GM19438 (cell line): Measurements from ENCODE around the gene PDLIM5.
"Not testable (repeated sequence)": the region's sequence is repeated elsewhere in the genome, so short reads cannot be mapped to it uniquely, and the experiment has no call there.

ENCODE experiments used
- ATAC-seq: cut with Tn5 transposase; IDR thresholded peaks from one replicate; pipeline ENCODE4 v1.9.1; 2021; ENCODE audit warnings: low read depth; ENCODE audit not compliant: unreplicated experiment

The PDLIM5 gene

GRCh38 chr4:94451695-94452475 is at the start of gene PDLIM5:
Gene PDLIM5 (plus strand): TSS chr4:94451942. CDS start chr4:94455289, 3,347 bp downstream.
- peak; percentile 84 for ATAC-seq

GRCh38 chr4:94402439-94402838 is 49.3 kb upstream of the PDLIM5 start:
- ATAC-seq, result not testable (repeated sequence)

GRCh38 chr4:94403751-94404150 is 48.0 kb upstream of the PDLIM5 start:
- ATAC-seq, result no peak

GRCh38 chr4:94406668-94407437 is 44.9 kb upstream of the PDLIM5 start:
- no peak for ATAC-seq

- no peak for ATAC-seq
These were observed 43.9 kb upstream of the PDLIM5 start for GRCh38 chr4:94407846-94408245.

- ATAC-seq, result no peak
These were observed 43.0 kb upstream of the PDLIM5 start for GRCh38 chr4:94408549-94409374.

- ATAC-seq, result no peak
These were observed 42.4 kb upstream of the PDLIM5 start for GRCh38 chr4:94409375-94409679.

- no peak for ATAC-seq
These were observed 41.8 kb upstream of the PDLIM5 start for GRCh38 chr4:94409962-94410361.

GRCh38 chr4:94410678-94411206 is 41.0 kb upstream of the PDLIM5 start:
- ATAC-seq, result no peak

GRCh38 chr4:94411296-94411695 is 40.4 kb upstream of the PDLIM5 start:
- no peak for ATAC-seq

- no peak for ATAC-seq
These were observed 39.6 kb upstream of the PDLIM5 start for GRCh38 chr4:94412019-94412657.

GRCh38 chr4:94412658-94413038 is 39.1 kb upstream of the PDLIM5 start:
- ATAC-seq, result no peak

- ATAC-seq, result no peak
These were observed 38.5 kb upstream of the PDLIM5 start for GRCh38 chr4:94413085-94413840.

- ATAC-seq, result no peak
These were observed 36.8 kb upstream of the PDLIM5 start for GRCh38 chr4:94414907-94415306.

- ATAC-seq, result no peak
These were observed 36.3 kb upstream of the PDLIM5 start for GRCh38 chr4:94415448-94415847.

GRCh38 chr4:94416335-94416734 is 35.4 kb upstream of the PDLIM5 start:
- no peak for ATAC-seq

GRCh38 chr4:94416981-94417380 is 34.8 kb upstream of the PDLIM5 start:
- ATAC-seq, result no peak

GRCh38 chr4:94419549-94419948 is 32.2 kb upstream of the PDLIM5 start:
- ATAC-seq, result no peak

GRCh38 chr4:94419956-94420355 is 31.8 kb upstream of the PDLIM5 start:
- no peak for ATAC-seq

- ATAC-seq, result no peak
These were observed 31.4 kb upstream of the PDLIM5 start for GRCh38 chr4:94420356-94420755.
